Measurements from ENCODE around the gene GLB1L2.

The GLB1L2 gene

DNA sequence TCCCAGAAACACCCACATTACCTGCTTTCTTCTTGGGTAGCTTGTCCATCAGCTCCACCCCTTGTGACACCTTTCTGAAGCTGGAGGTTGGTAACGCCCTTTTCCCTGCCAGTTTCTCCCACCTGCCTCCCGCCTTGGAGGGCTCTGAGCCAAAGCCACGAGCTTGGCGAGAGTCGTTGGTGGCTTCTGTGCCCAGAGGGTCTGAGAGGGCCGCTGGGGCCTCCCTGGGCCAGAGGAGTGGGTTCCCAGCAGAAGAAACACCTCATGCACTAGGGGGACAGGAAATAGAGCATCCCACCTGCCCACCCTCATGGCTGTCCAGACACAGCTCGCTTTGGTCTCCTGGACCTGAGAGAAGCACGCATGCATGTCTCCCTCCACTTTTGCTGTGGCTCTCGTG lies 42.4 kb downstream of the GLB1L2 start:
- no peak overlapping the region for H2BK12ac ChIP-seq (ENCODE audit: low read length in 2 of 2)
- no peak overlapping the region for H2AK5ac ChIP-seq (ENCODE audit: low read length, severe bottlenecking)
- DNase-seq: no peak

DNA sequence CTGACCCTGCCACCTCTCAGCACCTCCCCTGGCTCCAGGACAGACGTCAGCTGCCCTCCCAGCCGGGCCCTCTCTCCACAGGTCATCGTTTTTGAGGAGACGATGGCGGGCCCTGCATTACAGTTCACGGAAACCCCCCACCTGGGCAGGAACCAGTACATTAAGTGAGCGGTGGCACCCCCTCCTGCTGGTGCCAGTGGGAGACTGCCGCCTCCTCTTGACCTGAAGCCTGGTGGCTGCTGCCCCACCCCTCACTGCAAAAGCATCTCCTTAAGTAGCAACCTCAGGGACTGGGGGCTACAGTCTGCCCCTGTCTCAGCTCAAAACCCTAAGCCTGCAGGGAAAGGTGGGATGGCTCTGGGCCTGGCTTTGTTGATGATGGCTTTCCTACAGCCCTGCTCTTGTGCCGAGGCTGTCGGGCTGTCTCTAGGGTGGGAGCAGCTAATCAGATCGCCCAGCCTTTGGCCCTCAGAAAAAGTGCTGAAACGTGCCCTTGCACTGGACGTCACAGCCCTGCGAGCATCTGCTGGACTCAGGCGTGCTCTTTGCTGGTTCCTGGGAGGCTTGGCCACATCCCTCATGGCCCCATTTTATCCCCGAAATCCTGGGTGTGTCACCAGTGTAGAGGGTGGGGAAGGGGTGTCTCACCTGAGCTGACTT lies 43.2 kb downstream of the GLB1L2 start:
- no peaks in the 10 kb centered on the region for H3K79me1 ChIP-seq (replicated peaks; ENCODE audit: low read length, poor library complexity, severe bottlenecking)

More for the DNA sequence above, 42.4 kb downstream of the GLB1L2 start:
- WGBS: 73% methylated on average over 8 of the region's 9 CpGs
- Histone ChIP-seq H3K27me3 (ENCODE audit: control insufficient read depth in 1 of 2, insufficient read depth in 1 of 2, low read length in 2 of 2) (peaks cover 0 to 2% of the 10 kb centered on the region in 2 experiments), H4K91ac (ENCODE audit: low read length) (no peak overlapping the region), H2BK5ac (ENCODE audit: low read depth, low read length, poor library complexity, severe bottlenecking) (no peak overlapping the region), H3K4ac (ENCODE audit: low read depth in 1 of 2, low read length in 2 of 2) (no peak overlapping the region), H3K79me1 (replicated peaks; ENCODE audit: low read length, poor library complexity, severe bottlenecking) (no peaks in the 10 kb centered on the region), H3K14ac (ENCODE audit: low read length in 2 of 2) (no peak overlapping the region), H3K18ac (ENCODE audit: low read depth in 1 of 2, low read length in 2 of 2) (no peak overlapping the region), H3K36me3 (ENCODE audit: control insufficient read depth in 1 of 2, insufficient read depth in 2 of 2, low read depth in 1 of 2, low read length in 2 of 2) (peaks cover 0 to 3% of the 10 kb centered on the region in 2 experiments), H2BK120ac (ENCODE audit: low read depth, low read length) (no peak overlapping the region), H2AFZ (ENCODE audit: low read depth, low read length) (no peak overlapping the region), H3K4me1 (ENCODE audit: control insufficient read depth, insufficient read depth, low read depth, low read length) (no peaks in the 10 kb centered on the region), H3K9ac (ENCODE audit: low read length) (no peak overlapping the region), H2BK15ac (ENCODE audit: low read depth, poor library complexity, severe bottlenecking) (no peak overlapping the region), H3K4me2 (ENCODE audit: low read length, poor library complexity, severe bottlenecking) (no peak overlapping the region), H3K27ac (ENCODE audit: low read length, poor library complexity, severe bottlenecking) (no peak overlapping the region), H3K4me3 (ENCODE audit: insufficient read depth in 1 of 2, low read depth in 1 of 2, low read length in 2 of 2) (no peak overlapping the region), H3K23ac (ENCODE audit: low read length in 2 of 2) (no peak overlapping the region), H3K9me3 (ENCODE audit: control insufficient read depth, low read length) (no peaks in the 10 kb centered on the region), H4K8ac (ENCODE audit: low read length) (no peak overlapping the region)

DNA sequence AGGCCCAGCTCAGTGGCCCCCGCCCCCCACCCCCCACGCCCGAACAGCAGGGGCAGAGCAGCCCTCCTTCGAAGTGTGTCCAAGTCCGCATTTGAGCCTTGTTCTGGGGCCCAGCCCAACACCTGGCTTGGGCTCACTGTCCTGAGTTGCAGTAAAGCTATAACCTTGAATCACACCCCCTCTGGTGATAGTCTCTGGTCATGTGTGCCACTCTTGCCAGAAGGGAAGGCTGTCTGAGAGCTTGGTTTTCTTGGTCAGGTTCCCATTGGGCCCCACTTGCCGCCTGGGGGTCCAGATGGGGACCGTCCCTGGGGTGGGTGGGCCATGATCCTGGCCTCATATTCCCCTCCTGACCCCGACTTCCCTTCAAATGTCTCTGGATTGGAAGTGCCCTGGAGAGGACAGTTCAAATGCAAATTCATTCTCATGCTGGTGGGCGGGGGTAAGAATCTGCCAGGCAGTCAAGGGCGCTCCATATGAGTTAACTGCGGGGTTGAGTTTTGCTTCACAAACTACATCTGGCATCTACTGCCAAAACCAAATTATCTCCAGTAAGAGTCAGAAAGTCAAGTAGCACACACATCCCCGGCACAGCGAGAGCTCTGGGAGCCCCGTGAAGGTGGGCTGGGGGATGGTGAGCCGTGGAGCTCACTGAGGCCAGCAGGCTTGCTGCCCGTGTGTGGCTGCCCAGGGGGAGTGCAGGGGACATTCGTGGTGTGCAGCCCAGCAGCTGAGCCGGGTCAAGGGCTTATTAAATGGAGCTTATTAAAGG lies 44.5 kb downstream of the GLB1L2 start:
- H4K8ac ChIP-seq (ENCODE audit: low read length): no peak overlapping the region
- H3K4me2 ChIP-seq (ENCODE audit: low read length, poor library complexity, severe bottlenecking): no peak overlapping the region
- no peak overlapping the region for H2BK12ac ChIP-seq (ENCODE audit: low read length in 2 of 2)
- H3K14ac ChIP-seq (ENCODE audit: low read length in 2 of 2): no peak overlapping the region
- peaks cover 0 to 2% of the 10 kb centered on the region in 2 experiments for H3K27me3 ChIP-seq (ENCODE audit: control insufficient read depth in 1 of 2, insufficient read depth in 1 of 2, low read length in 2 of 2)
- H3K23ac ChIP-seq (ENCODE audit: low read length in 2 of 2): no peak overlapping the region
- H3K9me3 ChIP-seq (ENCODE audit: control insufficient read depth, low read length): no peaks in the 10 kb centered on the region
- no peak overlapping the region for H4K91ac ChIP-seq (ENCODE audit: low read length)
- H2BK15ac ChIP-seq (ENCODE audit: low read depth, poor library complexity, severe bottlenecking): no peak overlapping the region
- H3K18ac ChIP-seq (ENCODE audit: low read depth in 1 of 2, low read length in 2 of 2): no peak overlapping the region
- no peaks in the 10 kb centered on the region for H3K36me3 ChIP-seq (ENCODE audit: control insufficient read depth in 1 of 2, insufficient read depth in 2 of 2, low read depth in 1 of 2, low read length in 2 of 2)
- no peak overlapping the region for H2AK5ac ChIP-seq (ENCODE audit: low read length, severe bottlenecking)
- H3K27ac ChIP-seq (ENCODE audit: low read length, poor library complexity, severe bottlenecking): no peak overlapping the region
- H2BK120ac ChIP-seq (ENCODE audit: low read depth, low read length): no peak overlapping the region
- no peak overlapping the region for H2BK5ac ChIP-seq (ENCODE audit: low read depth, low read length, poor library complexity, severe bottlenecking)
- no peak for DNase-seq
- WGBS: 69% methylated on average over 18 of the region's 18 CpGs
- no peak overlapping the region for H3K4ac ChIP-seq (ENCODE audit: low read depth in 1 of 2, low read length in 2 of 2)
- no peak overlapping the region for H2AFZ ChIP-seq (ENCODE audit: low read depth, low read length)
- H3K4me3 ChIP-seq (ENCODE audit: insufficient read depth in 1 of 2, low read depth in 1 of 2, low read length in 2 of 2): no peak overlapping the region
- H3K4me1 ChIP-seq (ENCODE audit: control insufficient read depth, insufficient read depth, low read depth, low read length): no peaks in the 10 kb centered on the region
- H3K9ac ChIP-seq (ENCODE audit: low read length): no peak overlapping the region
- H3K79me1 ChIP-seq (replicated peaks; ENCODE audit: low read length, poor library complexity, severe bottlenecking): no peaks in the 10 kb centered on the region

More for the DNA sequence above, 43.2 kb downstream of the GLB1L2 start:
- H2AFZ ChIP-seq (ENCODE audit: low read depth, low read length): no peak overlapping the region
- WGBS: 77% methylated on average over 16 of the region's 16 CpGs
- peaks cover 0 to 2% of the 10 kb centered on the region in 2 experiments for H3K27me3 ChIP-seq (ENCODE audit: control insufficient read depth in 1 of 2, insufficient read depth in 1 of 2, low read length in 2 of 2)
- no peaks in the 10 kb centered on the region for H3K4me1 ChIP-seq (ENCODE audit: control insufficient read depth, insufficient read depth, low read depth, low read length)
- H3K14ac ChIP-seq (ENCODE audit: low read length in 2 of 2): no peak overlapping the region
- H2BK12ac ChIP-seq (ENCODE audit: low read length in 2 of 2): no peak overlapping the region
- H3K9me3 ChIP-seq (ENCODE audit: control insufficient read depth, low read length): no peaks in the 10 kb centered on the region
- no peak overlapping the region for H2BK15ac ChIP-seq (ENCODE audit: low read depth, poor library complexity, severe bottlenecking)
- no peak overlapping the region for H3K4me2 ChIP-seq (ENCODE audit: low read length, poor library complexity, severe bottlenecking)
- no peak overlapping the region for H3K27ac ChIP-seq (ENCODE audit: low read length, poor library complexity, severe bottlenecking)
- no peaks in the 10 kb centered on the region for H3K36me3 ChIP-seq (ENCODE audit: control insufficient read depth in 1 of 2, insufficient read depth in 2 of 2, low read depth in 1 of 2, low read length in 2 of 2)
- H2BK120ac ChIP-seq (ENCODE audit: low read depth, low read length): no peak overlapping the region
- no peak overlapping the region for H4K8ac ChIP-seq (ENCODE audit: low read length)
- no peak overlapping the region for H3K4me3 ChIP-seq (ENCODE audit: insufficient read depth in 1 of 2, low read depth in 1 of 2, low read length in 2 of 2)
- H3K4ac ChIP-seq (ENCODE audit: low read depth in 1 of 2, low read length in 2 of 2): no peak overlapping the region
- H3K23ac ChIP-seq (ENCODE audit: low read length in 2 of 2): no peak overlapping the region
- no peak overlapping the region for H3K9ac ChIP-seq (ENCODE audit: low read length)
- H3K18ac ChIP-seq (ENCODE audit: low read depth in 1 of 2, low read length in 2 of 2): no peak overlapping the region
- no peak overlapping the region for H2AK5ac ChIP-seq (ENCODE audit: low read length, severe bottlenecking)
- no peak overlapping the region for H2BK5ac ChIP-seq (ENCODE audit: low read depth, low read length, poor library complexity, severe bottlenecking)
- H4K91ac ChIP-seq (ENCODE audit: low read length): no peak overlapping the region
- DNase-seq: no peak

DNA sequence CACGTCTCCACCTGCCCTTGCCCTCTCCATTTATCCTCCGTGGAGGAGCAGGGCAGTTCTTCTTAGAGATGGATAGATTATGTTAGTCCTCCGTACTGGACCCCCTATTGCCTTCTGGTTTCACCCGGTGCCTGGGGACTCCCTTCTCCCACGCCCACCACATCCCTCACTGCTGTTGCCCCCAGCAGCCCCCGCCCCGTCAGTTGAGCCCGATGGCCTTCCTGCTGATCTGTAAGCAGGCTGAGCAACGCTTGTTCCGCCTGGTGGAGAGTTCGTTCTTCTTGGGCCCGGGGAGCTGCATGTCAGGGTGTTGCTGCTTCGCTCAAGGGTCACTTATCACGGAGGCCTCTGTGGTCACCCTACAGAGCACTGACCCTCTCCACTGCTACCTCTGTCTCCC lies 46.1 kb downstream of the GLB1L2 start:
- Histone ChIP-seq H3K27ac (ENCODE audit: low read length, poor library complexity, severe bottlenecking) (no peak overlapping the region), H3K14ac (ENCODE audit: low read length in 2 of 2) (no peak overlapping the region), H2BK12ac (ENCODE audit: low read length in 2 of 2) (no peak overlapping the region), H3K4me3 (ENCODE audit: insufficient read depth in 1 of 2, low read depth in 1 of 2, low read length in 2 of 2) (no peak overlapping the region), H3K23ac (ENCODE audit: low read length in 2 of 2) (no peak overlapping the region), H3K9ac (ENCODE audit: low read length) (no peak overlapping the region), H3K27me3 (ENCODE audit: control insufficient read depth in 1 of 2, insufficient read depth in 1 of 2, low read length in 2 of 2) (peaks cover 0 to 2% of the 10 kb centered on the region in 2 experiments), H4K91ac (ENCODE audit: low read length) (no peak overlapping the region), H2AFZ (ENCODE audit: low read depth, low read length) (no peak overlapping the region), H4K8ac (ENCODE audit: low read length) (no peak overlapping the region), H2BK120ac (ENCODE audit: low read depth, low read length) (no peak overlapping the region), H3K9me3 (ENCODE audit: control insufficient read depth, low read length) (no peaks in the 10 kb centered on the region), H3K4me2 (ENCODE audit: low read length, poor library complexity, severe bottlenecking) (no peak overlapping the region), H2AK5ac (ENCODE audit: low read length, severe bottlenecking) (no peak overlapping the region), H3K79me1 (replicated peaks; ENCODE audit: low read length, poor library complexity, severe bottlenecking) (no peaks in the 10 kb centered on the region), H2BK5ac (ENCODE audit: low read depth, low read length, poor library complexity, severe bottlenecking) (no peak overlapping the region), H3K4ac (ENCODE audit: low read depth in 1 of 2, low read length in 2 of 2) (no peak overlapping the region), H3K36me3 (ENCODE audit: control insufficient read depth in 1 of 2, insufficient read depth in 2 of 2, low read depth in 1 of 2, low read length in 2 of 2) (no peaks in the 10 kb centered on the region), H3K18ac (ENCODE audit: low read depth in 1 of 2, low read length in 2 of 2) (no peak overlapping the region), H2BK15ac (ENCODE audit: low read depth, poor library complexity, severe bottlenecking) (no peak overlapping the region), H3K4me1 (ENCODE audit: control insufficient read depth, insufficient read depth, low read depth, low read length) (no peaks in the 10 kb centered on the region)
- DNase-seq: no peak
- WGBS: 86% methylated on average over 12 of the region's 14 CpGs

All from mesenchymal stem cell (in vitro differentiated cells and primary cell).